ENCODE data around the gene PRR5L.

The PRR5L gene

GRCh38 chr11:36450110-36450572, 154.1 kb downstream of the PRR5L start:
- Histone ChIP-seq H3K4ac (ENCODE audit: low read depth in 1 of 2, low read length in 2 of 2) (no peak overlapping the region), H4K91ac (ENCODE audit: low read length) (no peak overlapping the region), H3K23ac (ENCODE audit: low read length in 2 of 2) (no peak overlapping the region), H2BK15ac (ENCODE audit: low read depth, poor library complexity, severe bottlenecking) (no peak overlapping the region), H2BK120ac (ENCODE audit: low read depth, low read length) (no peak overlapping the region), H3K4me3 (ENCODE audit: insufficient read depth in 1 of 2, low read depth in 1 of 2, low read length in 2 of 2) (peak overlapping the region in 1 of 2 experiments; percentile 68), H3K4me1 (ENCODE audit: control insufficient read depth, insufficient read depth, low read depth, low read length) (peaks cover 46% of the 10 kb centered on the region), H3K14ac (ENCODE audit: low read length in 2 of 2) (no peak overlapping the region), H2BK5ac (ENCODE audit: low read depth, low read length, poor library complexity, severe bottlenecking) (no peak overlapping the region), H2AFZ (ENCODE audit: low read depth, low read length) (no peak overlapping the region), H3K4me2 (ENCODE audit: low read length, poor library complexity, severe bottlenecking) (no peak overlapping the region), H3K27me3 (ENCODE audit: control insufficient read depth in 1 of 2, insufficient read depth in 1 of 2, low read length in 2 of 2) (no peaks in the 10 kb centered on the region), H3K79me1 (replicated peaks; ENCODE audit: low read length, poor library complexity, severe bottlenecking) (peaks cover 2% of the 10 kb centered on the region), H3K36me3 (ENCODE audit: control insufficient read depth in 1 of 2, insufficient read depth in 2 of 2, low read depth in 1 of 2, low read length in 2 of 2) (peaks cover 0 to 58% of the 10 kb centered on the region in 2 experiments), H3K27ac (ENCODE audit: low read length, poor library complexity, severe bottlenecking) (peak overlapping the region; percentile 38), H3K9ac (ENCODE audit: low read length) (peak overlapping the region; percentile 62), H3K18ac (ENCODE audit: low read depth in 1 of 2, low read length in 2 of 2) (peak overlapping the region in 1 of 2 experiments; percentile 28), H3K9me3 (ENCODE audit: control insufficient read depth, low read length) (no peaks in the 10 kb centered on the region), H2AK5ac (ENCODE audit: low read length, severe bottlenecking) (peak overlapping the region; percentile 46), H2BK12ac (ENCODE audit: low read length in 2 of 2) (peak overlapping the region in 1 of 2 experiments; percentile 12), H4K8ac (ENCODE audit: low read length) (peak overlapping the region; percentile 53)
- WGBS = 84% methylated on average over 3 of the region's 3 CpGs
- peak; percentile 27 for DNase-seq

- Histone ChIP-seq H2AK5ac (ENCODE audit: low read length, severe bottlenecking) (peak overlapping the region; percentile 1), H3K4ac (ENCODE audit: low read depth in 1 of 2, low read length in 2 of 2) (no peak overlapping the region), H3K18ac (ENCODE audit: low read depth in 1 of 2, low read length in 2 of 2) (no peak overlapping the region), H3K27ac (ENCODE audit: low read length, poor library complexity, severe bottlenecking) (peak overlapping the region; percentile 13), H3K23ac (ENCODE audit: low read length in 2 of 2) (no peak overlapping the region), H2AFZ (ENCODE audit: low read depth, low read length) (no peak overlapping the region), H4K8ac (ENCODE audit: low read length) (no peak overlapping the region), H3K27me3 (ENCODE audit: control insufficient read depth in 1 of 2, insufficient read depth in 1 of 2, low read length in 2 of 2) (no peaks in the 10 kb centered on the region), H3K9me3 (ENCODE audit: control insufficient read depth, low read length) (no peaks in the 10 kb centered on the region), H3K36me3 (ENCODE audit: control insufficient read depth in 1 of 2, insufficient read depth in 2 of 2, low read depth in 1 of 2, low read length in 2 of 2) (peaks cover 0 to 57% of the 10 kb centered on the region in 2 experiments), H4K91ac (ENCODE audit: low read length) (no peak overlapping the region), H3K14ac (ENCODE audit: low read length in 2 of 2) (no peak overlapping the region), H2BK5ac (ENCODE audit: low read depth, low read length, poor library complexity, severe bottlenecking) (no peak overlapping the region), H2BK15ac (ENCODE audit: low read depth, poor library complexity, severe bottlenecking) (no peak overlapping the region), H3K4me1 (ENCODE audit: control insufficient read depth, insufficient read depth, low read depth, low read length) (peaks cover 53% of the 10 kb centered on the region), H3K4me2 (ENCODE audit: low read length, poor library complexity, severe bottlenecking) (no peak overlapping the region), H3K79me1 (replicated peaks; ENCODE audit: low read length, poor library complexity, severe bottlenecking) (peaks cover 2% of the 10 kb centered on the region), H3K9ac (ENCODE audit: low read length) (no peak overlapping the region), H3K4me3 (ENCODE audit: insufficient read depth in 1 of 2, low read depth in 1 of 2, low read length in 2 of 2) (no peak overlapping the region), H2BK12ac (ENCODE audit: low read length in 2 of 2) (peak overlapping the region in 1 of 2 experiments; percentile 29), H2BK120ac (ENCODE audit: low read depth, low read length) (no peak overlapping the region)
- WGBS = 95% methylated on average over 6 of the region's 6 CpGs
- no peak for DNase-seq
Observed at GRCh38 chr11:36451045-36451444, 155.0 kb downstream of the PRR5L start.

DNA sequence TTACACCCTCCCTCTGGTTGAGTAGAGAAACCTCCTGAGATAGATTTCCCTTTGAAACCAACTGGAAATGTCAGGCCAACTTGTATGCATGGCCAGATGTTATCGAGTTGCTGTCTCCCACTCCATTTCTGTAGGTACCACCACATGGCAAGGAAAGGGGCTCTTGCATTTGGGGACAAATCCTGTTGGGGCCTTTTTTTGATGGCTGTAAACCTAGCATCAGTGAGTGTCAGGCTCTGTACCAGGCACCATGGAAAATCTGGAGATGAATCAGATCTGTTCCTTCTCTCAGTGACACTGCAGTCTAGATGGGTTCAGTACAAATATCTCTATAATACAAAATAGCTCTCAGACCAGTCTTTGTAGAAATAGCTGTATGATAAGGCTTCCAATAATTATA, 155.6 kb downstream of the PRR5L start:
- Histone ChIP-seq H4K91ac (ENCODE audit: low read length) (no peak overlapping the region), H3K4ac (ENCODE audit: low read depth in 1 of 2, low read length in 2 of 2) (no peak overlapping the region), H3K23ac (ENCODE audit: low read length in 2 of 2) (no peak overlapping the region), H3K9me3 (ENCODE audit: control insufficient read depth, low read length) (no peaks in the 10 kb centered on the region), H3K4me2 (ENCODE audit: low read length, poor library complexity, severe bottlenecking) (no peak overlapping the region), H2AK5ac (ENCODE audit: low read length, severe bottlenecking) (no peak overlapping the region), H3K4me1 (ENCODE audit: control insufficient read depth, insufficient read depth, low read depth, low read length) (peaks cover 56% of the 10 kb centered on the region), H4K8ac (ENCODE audit: low read length) (no peak overlapping the region), H3K36me3 (ENCODE audit: control insufficient read depth in 1 of 2, insufficient read depth in 2 of 2, low read depth in 1 of 2, low read length in 2 of 2) (peaks cover 0 to 54% of the 10 kb centered on the region in 2 experiments), H3K14ac (ENCODE audit: low read length in 2 of 2) (no peak overlapping the region), H2BK5ac (ENCODE audit: low read depth, low read length, poor library complexity, severe bottlenecking) (no peak overlapping the region), H3K4me3 (ENCODE audit: insufficient read depth in 1 of 2, low read depth in 1 of 2, low read length in 2 of 2) (no peak overlapping the region), H3K9ac (ENCODE audit: low read length) (no peak overlapping the region), H3K79me1 (replicated peaks; ENCODE audit: low read length, poor library complexity, severe bottlenecking) (no peaks in the 10 kb centered on the region), H3K18ac (ENCODE audit: low read depth in 1 of 2, low read length in 2 of 2) (no peak overlapping the region), H2BK12ac (ENCODE audit: low read length in 2 of 2) (no peak overlapping the region), H2BK15ac (ENCODE audit: low read depth, poor library complexity, severe bottlenecking) (no peak overlapping the region), H3K27ac (ENCODE audit: low read length, poor library complexity, severe bottlenecking) (peak overlapping the region; percentile 13), H2BK120ac (ENCODE audit: low read depth, low read length) (no peak overlapping the region), H2AFZ (ENCODE audit: low read depth, low read length) (no peak overlapping the region), H3K27me3 (ENCODE audit: control insufficient read depth in 1 of 2, insufficient read depth in 1 of 2, low read length in 2 of 2) (no peaks in the 10 kb centered on the region)
- DNase-seq = no peak
- no CpG with 5 or more reads among the region's 1 CpG for WGBS

DNA sequence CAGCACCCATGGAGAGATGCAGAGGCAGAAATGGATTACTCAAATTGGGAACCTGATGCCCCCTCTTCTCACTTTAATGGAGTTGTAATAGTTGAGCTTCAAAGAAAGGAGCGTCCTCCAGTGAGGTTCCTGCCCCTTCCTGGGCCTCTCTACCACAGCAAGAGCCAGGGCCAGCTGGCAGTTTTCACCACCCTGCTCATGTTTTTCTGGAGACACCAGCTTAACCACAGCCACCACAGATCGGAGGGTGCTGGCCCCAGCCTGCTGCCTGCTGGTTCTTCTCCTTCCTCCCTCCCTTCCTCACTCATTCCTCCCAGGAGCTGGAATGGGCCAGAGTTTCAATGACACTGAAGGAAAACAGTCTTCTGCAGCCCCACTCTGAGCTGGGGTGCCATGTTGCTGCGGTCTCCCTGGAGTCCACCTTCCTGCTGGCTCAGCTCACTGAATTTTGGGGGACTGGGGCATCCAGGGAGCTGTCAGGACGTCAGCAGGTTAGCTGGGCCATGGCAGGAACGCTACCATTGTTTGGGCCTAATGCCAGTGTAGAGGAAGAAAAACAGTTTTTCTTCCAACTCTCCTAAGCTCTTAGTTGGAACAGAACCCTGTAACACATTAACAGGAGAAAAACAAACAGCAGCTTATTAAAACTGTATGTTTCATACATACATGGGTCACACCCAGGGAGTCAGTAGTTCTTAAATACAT, 156.3 kb downstream of the PRR5L start:
- Histone ChIP-seq H2BK15ac (ENCODE audit: low read depth, poor library complexity, severe bottlenecking) (no peak overlapping the region), H3K27ac (ENCODE audit: low read length, poor library complexity, severe bottlenecking) (peak overlapping the region; percentile 98), H3K4me1 (ENCODE audit: control insufficient read depth, insufficient read depth, low read depth, low read length) (peaks cover 57% of the 10 kb centered on the region), H2BK120ac (ENCODE audit: low read depth, low read length) (no peak overlapping the region), H3K23ac (ENCODE audit: low read length in 2 of 2) (no peak overlapping the region), H3K14ac (ENCODE audit: low read length in 2 of 2) (peak overlapping the region in 1 of 2 experiments; percentile 89), H3K4me3 (ENCODE audit: insufficient read depth in 1 of 2, low read depth in 1 of 2, low read length in 2 of 2) (no peak overlapping the region), H3K27me3 (ENCODE audit: control insufficient read depth in 1 of 2, insufficient read depth in 1 of 2, low read length in 2 of 2) (no peaks in the 10 kb centered on the region), H2BK5ac (ENCODE audit: low read depth, low read length, poor library complexity, severe bottlenecking) (no peak overlapping the region), H3K36me3 (ENCODE audit: control insufficient read depth in 1 of 2, insufficient read depth in 2 of 2, low read depth in 1 of 2, low read length in 2 of 2) (peaks cover 0 to 55% of the 10 kb centered on the region in 2 experiments), H3K4ac (ENCODE audit: low read depth in 1 of 2, low read length in 2 of 2) (peak overlapping the region in 1 of 2 experiments; percentile 6), H2AK5ac (ENCODE audit: low read length, severe bottlenecking) (peak overlapping the region; percentile 57), H2BK12ac (ENCODE audit: low read length in 2 of 2) (peak overlapping the region; percentile 59 to 66), H4K8ac (ENCODE audit: low read length) (peak overlapping the region; percentile 54), H3K4me2 (ENCODE audit: low read length, poor library complexity, severe bottlenecking) (no peak overlapping the region), H3K9me3 (ENCODE audit: control insufficient read depth, low read length) (no peaks in the 10 kb centered on the region), H4K91ac (ENCODE audit: low read length) (peak overlapping the region; percentile 75), H2AFZ (ENCODE audit: low read depth, low read length) (no peak overlapping the region), H3K79me1 (replicated peaks; ENCODE audit: low read length, poor library complexity, severe bottlenecking) (no peaks in the 10 kb centered on the region), H3K9ac (ENCODE audit: low read length) (no peak overlapping the region), H3K18ac (ENCODE audit: low read depth in 1 of 2, low read length in 2 of 2) (peak overlapping the region; percentile 50 to 87)
- peak; percentile 68 for DNase-seq
- WGBS = 83% methylated on average over 5 of the region's 5 CpGs

Data from mesenchymal stem cell (in vitro differentiated cells and primary cell).